ENCODE data around the gene FLAD1.
A peak's percentile ranks its signal among the peaks of the same experiment; 100 is the strongest.

The FLAD1 gene

GRCh38 chr1:154940651-154941194, 42.4 kb upstream of the FLAD1 start:
- Histone ChIP-seq H3K36me3 (ENCODE audit: control insufficient read depth in 1 of 2, insufficient read depth in 2 of 2, low read length in 2 of 2) (peaks cover 0 to 8% of the 10 kb centered on the region in 2 donors), H3K9me3 (ENCODE audit: control insufficient read depth in 1 of 2, low read length in 2 of 2) (no peaks in the 10 kb centered on the region), H3K4me3 (ENCODE audit: low read depth in 1 of 2, low read length in 2 of 2) (no peak overlapping the region), H3K27ac (ENCODE audit: low read depth, low read length) (no peak overlapping the region), H3K4me1 (ENCODE audit: control insufficient read depth in 1 of 2, insufficient read depth in 2 of 2, low read length in 2 of 2) (peaks cover 59 to 63% of the 10 kb centered on the region in 2 donors), H3K27me3 (ENCODE audit: control insufficient read depth in 1 of 2, insufficient read depth in 2 of 2, low read length in 2 of 2) (no peaks in the 10 kb centered on the region), H3K9ac (ENCODE audit: low read depth in 1 of 2, low read length in 2 of 2) (peak overlapping the region; percentile 28 to 36)

DNA sequence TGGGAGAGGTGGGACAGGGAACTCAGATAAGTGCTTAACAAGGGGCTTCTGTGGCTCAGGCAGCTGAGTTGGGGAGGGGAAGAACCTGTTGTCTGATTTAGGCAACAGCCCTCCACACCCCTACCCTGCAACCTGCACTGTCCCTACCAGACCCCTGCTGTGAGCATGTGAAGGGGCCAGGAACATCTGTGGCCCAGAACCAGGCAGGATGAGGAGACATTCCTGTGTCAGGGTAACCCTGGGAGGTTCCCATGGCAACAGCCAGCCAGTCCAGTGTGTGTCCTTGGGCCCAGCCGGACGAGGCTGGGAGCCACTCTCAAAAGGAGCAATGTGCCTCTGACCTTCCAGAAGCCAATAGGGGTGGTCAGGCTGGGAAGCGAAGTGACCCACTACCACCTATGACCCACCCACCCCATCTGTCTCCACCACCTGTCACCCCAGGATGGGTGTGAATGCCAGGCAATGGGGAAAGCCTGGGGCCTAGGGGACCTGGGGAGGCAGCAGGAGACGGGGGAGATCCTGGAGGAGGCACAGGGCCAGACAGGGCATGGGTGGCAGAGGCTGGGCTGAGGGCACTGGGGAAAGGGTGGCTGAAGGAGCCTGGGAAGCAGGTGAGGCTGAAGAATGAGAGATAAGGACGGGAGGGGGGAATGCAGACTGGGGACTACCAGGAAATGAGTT, 41.7 kb upstream of the FLAD1 start:
- no peaks in the 10 kb centered on the region for H3K27me3 ChIP-seq (ENCODE audit: control insufficient read depth in 1 of 2, insufficient read depth in 2 of 2, low read length in 2 of 2)
- H3K9ac ChIP-seq (ENCODE audit: low read depth in 1 of 2, low read length in 2 of 2), result peak overlapping the region; percentile 28 to 38
- no peak overlapping the region for H3K4me3 ChIP-seq (ENCODE audit: low read depth in 1 of 2, low read length in 2 of 2)
- H3K4me1 ChIP-seq (ENCODE audit: control insufficient read depth in 1 of 2, insufficient read depth in 2 of 2, low read length in 2 of 2), result peaks cover 57 to 59% of the 10 kb centered on the region in 2 donors
- peaks cover 0 to 15% of the 10 kb centered on the region in 2 donors for H3K36me3 ChIP-seq (ENCODE audit: control insufficient read depth in 1 of 2, insufficient read depth in 2 of 2, low read length in 2 of 2)
- no peak overlapping the region for H3K27ac ChIP-seq (ENCODE audit: low read depth, low read length)
- H3K9me3 ChIP-seq (ENCODE audit: control insufficient read depth in 1 of 2, low read length in 2 of 2), result no peaks in the 10 kb centered on the region

GRCh38 chr1:154943649-154944400, 39.3 kb upstream of the FLAD1 start:
- H3K27me3 ChIP-seq (ENCODE audit: control insufficient read depth in 1 of 2, insufficient read depth in 2 of 2, low read length in 2 of 2), result no peaks in the 10 kb centered on the region
- H3K9ac ChIP-seq (ENCODE audit: low read depth in 1 of 2, low read length in 2 of 2), result peak overlapping the region; percentile 40 to 52
- peaks cover 0 to 31% of the 10 kb centered on the region in 2 donors for H3K36me3 ChIP-seq (ENCODE audit: control insufficient read depth in 1 of 2, insufficient read depth in 2 of 2, low read length in 2 of 2)
- H3K9me3 ChIP-seq (ENCODE audit: control insufficient read depth in 1 of 2, low read length in 2 of 2), result no peaks in the 10 kb centered on the region
- peaks cover 51 to 52% of the 10 kb centered on the region in 2 donors for H3K4me1 ChIP-seq (ENCODE audit: control insufficient read depth in 1 of 2, insufficient read depth in 2 of 2, low read length in 2 of 2)
- peak overlapping the region; percentile 13 for H3K27ac ChIP-seq (ENCODE audit: low read depth, low read length)
- H3K4me3 ChIP-seq (ENCODE audit: low read depth in 1 of 2, low read length in 2 of 2), result no peak overlapping the region

GRCh38 chr1:154944401-154945159, 38.6 kb upstream of the FLAD1 start:
- H3K27ac ChIP-seq (ENCODE audit: low read depth, low read length), result peak overlapping the region; percentile 26
- H3K27me3 ChIP-seq (ENCODE audit: control insufficient read depth in 1 of 2, insufficient read depth in 2 of 2, low read length in 2 of 2), result no peaks in the 10 kb centered on the region
- no peak overlapping the region for H3K4me3 ChIP-seq (ENCODE audit: low read depth in 1 of 2, low read length in 2 of 2)
- peaks cover 51 to 52% of the 10 kb centered on the region in 2 donors for H3K4me1 ChIP-seq (ENCODE audit: control insufficient read depth in 1 of 2, insufficient read depth in 2 of 2, low read length in 2 of 2)
- H3K9ac ChIP-seq (ENCODE audit: low read depth in 1 of 2, low read length in 2 of 2), result peak overlapping the region; percentile 40 to 52
- peaks cover 0 to 32% of the 10 kb centered on the region in 2 donors for H3K36me3 ChIP-seq (ENCODE audit: control insufficient read depth in 1 of 2, insufficient read depth in 2 of 2, low read length in 2 of 2)
- H3K9me3 ChIP-seq (ENCODE audit: control insufficient read depth in 1 of 2, low read length in 2 of 2), result no peaks in the 10 kb centered on the region

GRCh38 chr1:154945160-154945961, 37.8 kb upstream of the FLAD1 start:
- Histone ChIP-seq H3K9me3 (ENCODE audit: control insufficient read depth in 1 of 2, low read length in 2 of 2) (no peaks in the 10 kb centered on the region), H3K4me1 (ENCODE audit: control insufficient read depth in 1 of 2, insufficient read depth in 2 of 2, low read length in 2 of 2) (peaks cover 46 to 47% of the 10 kb centered on the region in 2 donors), H3K27me3 (ENCODE audit: control insufficient read depth in 1 of 2, insufficient read depth in 2 of 2, low read length in 2 of 2) (no peaks in the 10 kb centered on the region), H3K4me3 (ENCODE audit: low read depth in 1 of 2, low read length in 2 of 2) (no peak overlapping the region), H3K27ac (ENCODE audit: low read depth, low read length) (peak overlapping the region; percentile 26), H3K36me3 (ENCODE audit: control insufficient read depth in 1 of 2, insufficient read depth in 2 of 2, low read length in 2 of 2) (peaks cover 1 to 33% of the 10 kb centered on the region in 2 donors), H3K9ac (ENCODE audit: low read depth in 1 of 2, low read length in 2 of 2) (peak overlapping the region; percentile 32 to 52)

- Histone ChIP-seq H3K4me1 (ENCODE audit: control insufficient read depth in 1 of 2, insufficient read depth in 2 of 2, low read length in 2 of 2) (peaks cover 39 to 46% of the 10 kb centered on the region in 2 donors), H3K9me3 (ENCODE audit: control insufficient read depth in 1 of 2, low read length in 2 of 2) (no peaks in the 10 kb centered on the region), H3K27me3 (ENCODE audit: control insufficient read depth in 1 of 2, insufficient read depth in 2 of 2, low read length in 2 of 2) (no peaks in the 10 kb centered on the region), H3K9ac (ENCODE audit: low read depth in 1 of 2, low read length in 2 of 2) (no peak overlapping the region), H3K4me3 (ENCODE audit: low read depth in 1 of 2, low read length in 2 of 2) (no peak overlapping the region), H3K36me3 (ENCODE audit: control insufficient read depth in 1 of 2, insufficient read depth in 2 of 2, low read length in 2 of 2) (peaks cover 10 to 42% of the 10 kb centered on the region in 2 donors), H3K27ac (ENCODE audit: low read depth, low read length) (no peak overlapping the region)
Measured at GRCh38 chr1:154945962-154946850, 36.9 kb upstream of the FLAD1 start.

- H3K4me1 ChIP-seq (ENCODE audit: control insufficient read depth in 1 of 2, insufficient read depth in 2 of 2, low read length in 2 of 2), result peaks cover 27 to 46% of the 10 kb centered on the region in 2 donors
- H3K4me3 ChIP-seq (ENCODE audit: low read depth in 1 of 2, low read length in 2 of 2), result no peak overlapping the region
- no peak overlapping the region for H3K9ac ChIP-seq (ENCODE audit: low read depth in 1 of 2, low read length in 2 of 2)
- peaks cover 12 to 42% of the 10 kb centered on the region in 2 donors for H3K36me3 ChIP-seq (ENCODE audit: control insufficient read depth in 1 of 2, insufficient read depth in 2 of 2, low read length in 2 of 2)
- no peaks in the 10 kb centered on the region for H3K27me3 ChIP-seq (ENCODE audit: control insufficient read depth in 1 of 2, insufficient read depth in 2 of 2, low read length in 2 of 2)
- H3K9me3 ChIP-seq (ENCODE audit: control insufficient read depth in 1 of 2, low read length in 2 of 2), result no peaks in the 10 kb centered on the region
- no peak overlapping the region for H3K27ac ChIP-seq (ENCODE audit: low read depth, low read length)
Measured at GRCh38 chr1:154948079-154948478, 35.1 kb upstream of the FLAD1 start.

GRCh38 chr1:154951901-154952657, 31.1 kb upstream of the FLAD1 start:
- Histone ChIP-seq H3K4me3 (ENCODE audit: low read depth in 1 of 2, low read length in 2 of 2) (peak overlapping the region in 1 of 2 donors; percentile 3), H3K4me1 (ENCODE audit: control insufficient read depth in 1 of 2, insufficient read depth in 2 of 2, low read length in 2 of 2) (peaks cover 39 to 55% of the 10 kb centered on the region in 2 donors), H3K27me3 (ENCODE audit: control insufficient read depth in 1 of 2, insufficient read depth in 2 of 2, low read length in 2 of 2) (no peaks in the 10 kb centered on the region), H3K9ac (ENCODE audit: low read depth in 1 of 2, low read length in 2 of 2) (no peak overlapping the region), H3K9me3 (ENCODE audit: control insufficient read depth in 1 of 2, low read length in 2 of 2) (no peaks in the 10 kb centered on the region), H3K36me3 (ENCODE audit: control insufficient read depth in 1 of 2, insufficient read depth in 2 of 2, low read length in 2 of 2) (peaks cover 12 to 27% of the 10 kb centered on the region in 2 donors), H3K27ac (ENCODE audit: low read depth, low read length) (no peak overlapping the region)
